EH (cell line): Measurements from ENCODE around the gene CDCP2.

Experiments used
- DNase-seq: peaks from one replicate; pipeline ENCODE4 v3.0.0-alpha.2; 2015; ENCODE audit warnings: low read depth

CDCP2 gene

GRCh38 chr1:54091666-54092065 lies 61.1 kb downstream of the CDCP2 start:
- DNase-seq = no peak

GRCh38 chr1:54088385-54088784 lies 64.4 kb downstream of the CDCP2 start:
- DNase-seq = no peak

GRCh38 chr1:54086754-54087153 lies 66.0 kb downstream of the CDCP2 start:
- no peak for DNase-seq

- DNase-seq = no peak
Observed at GRCh38 chr1:54084794-54085193, 68.0 kb downstream of the CDCP2 start.
